ENCODE results near the gene BCL2.

DNA sequence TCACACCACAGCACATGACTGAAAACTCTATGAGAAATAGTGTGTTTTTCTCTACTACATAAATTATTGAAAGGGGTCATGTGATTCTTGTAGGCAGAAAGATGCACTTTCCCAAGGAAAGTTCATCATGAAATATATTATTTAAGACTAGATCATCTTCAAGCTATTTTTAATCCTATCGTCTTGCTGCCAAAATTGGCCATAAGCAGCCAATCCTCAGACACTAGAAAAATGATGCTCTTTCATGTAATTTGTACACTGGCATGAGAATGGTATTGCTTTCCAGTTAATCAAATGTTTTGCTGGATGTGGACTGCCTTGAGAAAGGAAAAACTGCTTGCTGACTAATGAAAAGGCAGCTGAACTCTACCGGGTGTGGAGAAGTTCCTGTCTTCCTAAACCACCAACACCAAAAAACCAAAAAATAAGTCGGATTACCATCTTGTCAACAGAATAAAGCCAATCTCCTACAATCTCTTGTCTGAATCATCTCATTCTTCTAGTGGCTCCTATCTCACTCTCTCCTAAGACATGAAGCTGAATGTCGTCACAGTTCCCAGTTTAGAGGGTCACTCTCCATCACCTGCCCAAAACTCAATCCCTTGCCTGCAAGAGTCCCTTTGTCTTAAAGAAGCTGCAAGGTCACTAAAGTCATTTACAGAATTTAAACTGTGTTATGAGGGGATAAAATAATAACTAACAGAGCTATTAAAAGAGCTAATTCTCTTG, 5.3 kb downstream of the BCL2 start:
- TF ChIP-seq CTCF (IDR thresholded peaks at IDR 0.05) (no peak), EP300 (IDR thresholded peaks at IDR 0.05; ENCODE audit: low read depth) (no peak), POLR2A (IDR thresholded peaks at IDR 0.05) (no peak), POLR2AphosphoS5 (IDR thresholded peaks at IDR 0.05) (no peak)

Data from transverse colon (tissue), 4 donors.